Hematopoietic multipotent progenitor cell treated with erythropoietin and hydrocortisone succinate and interleukin-3 and kit ligand, for 4 days (in vitro differentiated cells): ENCODE measurements around the gene RSPH10B.
"Not testable (repeated sequence)": the region's sequence is repeated elsewhere in the genome, so short reads cannot be mapped to it uniquely, and the experiment has no call there.

ENCODE experiments used
- DNase-seq: peaks from one replicate; pipeline ENCODE4 v3.0.0-alpha.2; 2015

The RSPH10B gene

GRCh38 chr7:5970347-5970911 is at the start of gene RSPH10B:
Gene RSPH10B (minus strand): TSS chr7:5970689. CDS start chr7:5967116, 3,573 bp downstream.
- DNase-seq = not testable (repeated sequence)

GRCh38 chr7:6016653-6016966 is 46.1 kb upstream of the RSPH10B start:
- no peak for DNase-seq

- no peak for DNase-seq
Observed at GRCh38 chr7:6015917-6016652, 45.6 kb upstream of the RSPH10B start.

GRCh38 chr7:6012355-6013104 is 42.0 kb upstream of the RSPH10B start:
- DNase-seq = no peak

- no peak for DNase-seq
Observed at GRCh38 chr7:6011541-6011940, 41.1 kb upstream of the RSPH10B start.

GRCh38 chr7:6010370-6010769 is 39.9 kb upstream of the RSPH10B start:
- not testable (repeated sequence) for DNase-seq

GRCh38 chr7:6008668-6009611 is 38.5 kb upstream of the RSPH10B start, which contains the start of the genes AIMP2 and PMS2:
Gene AIMP2 (plus strand): TSS chr7:6009272. CDS start chr7:6009364, 92 bp downstream.
Gene PMS2 (minus strand): TSS chr7:6009049. CDS start chr7:6009019, 30 bp downstream.
- DNase-seq = peak; percentile 99

GRCh38 chr7:6007835-6008590 is 37.5 kb upstream of the RSPH10B start:
- DNase-seq = not testable (repeated sequence)

- DNase-seq = no peak
Observed at GRCh38 chr7:6007386-6007785, 36.9 kb upstream of the RSPH10B start.

GRCh38 chr7:5997210-5997808 is 26.8 kb upstream of the RSPH10B start:
- DNase-seq = peak; percentile 90

GRCh38 chr7:5987061-5987460 is 16.6 kb upstream of the RSPH10B start:
- not testable (repeated sequence) for DNase-seq

- not testable (repeated sequence) for DNase-seq
Observed at GRCh38 chr7:5979680-5980314, 9.3 kb upstream of the RSPH10B start.

GRCh38 chr7:5973580-5973979 is 3.1 kb upstream of the RSPH10B start:
- DNase-seq = not testable (repeated sequence)

GRCh38 chr7:5963810-5964209 is 6.7 kb downstream of the RSPH10B start:
- not testable (repeated sequence) for DNase-seq

GRCh38 chr7:5963205-5963604 is 7.3 kb downstream of the RSPH10B start:
- DNase-seq = not testable (repeated sequence)

- not testable (repeated sequence) for DNase-seq
Observed at GRCh38 chr7:5934945-5935450, 35.5 kb downstream of the RSPH10B start.

- DNase-seq = not testable (repeated sequence)
Observed at GRCh38 chr7:5931905-5932644, 38.4 kb downstream of the RSPH10B start.

GRCh38 chr7:5931250-5931649 is 39.2 kb downstream of the RSPH10B start:
- DNase-seq = not testable (repeated sequence)

GRCh38 chr7:5930290-5930689 is 40.2 kb downstream of the RSPH10B start:
- not testable (repeated sequence) for DNase-seq
